T-helper 17 cell (primary cell): Measurements from ENCODE around the gene TBC1D22A. TPM values are rescaled to one million over a fixed set of nuclear protein-coding genes. Genes with fewer than 3 reads are reported as not detected.

Source experiments
- ATAC-seq: fragments of 150-1000 bp; cut with Tn5 transposase; 2 replicates; pipeline ENCODE4 v1.10.0; 2021; ENCODE audit warnings: mild to moderate bottlenecking, moderate library complexity
- DNase-seq, 3 donors: peaks; one replicate each; pipeline versions ENCODE4 v3.0.0 to v3.0.0-alpha.2; 2020 to 2021
- H3K9me3 ChIP-seq: one replicate; pipeline ENCODE4 v1.7.0; 2013; ENCODE audit warnings: low read length, mild to moderate bottlenecking; ENCODE audit not compliant: control insufficient read depth, poor library complexity, severe bottlenecking
- H3K27ac Mint-ChIP-seq: one replicate; pipeline ENCODE4 v1.8.0; 2022; ENCODE audit warnings: mild to moderate bottlenecking, moderate library complexity, mixed read lengths
- H3K27me3 Mint-ChIP-seq: one replicate; pipeline ENCODE4 v1.8.0; 2022; ENCODE audit warnings: mixed read lengths
- H3K36me3 Mint-ChIP-seq: one replicate; pipeline ENCODE4 v1.8.0; 2022; ENCODE audit warnings: low read depth, mixed read lengths
- H3K4me1 Mint-ChIP-seq: one replicate; pipeline ENCODE4 v1.8.0; 2022; ENCODE audit warnings: mild to moderate bottlenecking, mixed read lengths
- H3K4me3 Mint-ChIP-seq: one replicate; pipeline ENCODE4 v1.8.0; 2022; ENCODE audit warnings: mild to moderate bottlenecking, moderate library complexity, mixed read lengths
- total RNA-seq, 4 donors: library from RNA in 2 of 4; stranded (reverse) in 2 of 4; gene quantifications; one replicate each; pipeline ENCODE4 v1.2.3 and lab custom pipeline; 2022 to 2026

The TBC1D22A gene
- total RNA-seq, 2 donors from 2014 or later, result 42.1 to 43.8 TPM

- no peaks in the 10 kb centered on the region for H3K27me3 Mint-ChIP-seq
- H3K4me1 Mint-ChIP-seq, result peaks cover 20% of the 10 kb centered on the region
- H3K4me3 Mint-ChIP-seq, result peak overlapping the region; percentile 12
- no peaks in the 10 kb centered on the region for H3K9me3 ChIP-seq
- peaks cover 16% of the 10 kb centered on the region for H3K36me3 Mint-ChIP-seq
- peak overlapping the region; percentile 19 for H3K27ac Mint-ChIP-seq
- no peak for DNase-seq
- no peak for ATAC-seq
Measured at GRCh38 chr22:46891382-46891951, 129.0 kb downstream of the TBC1D22A start.

DNA sequence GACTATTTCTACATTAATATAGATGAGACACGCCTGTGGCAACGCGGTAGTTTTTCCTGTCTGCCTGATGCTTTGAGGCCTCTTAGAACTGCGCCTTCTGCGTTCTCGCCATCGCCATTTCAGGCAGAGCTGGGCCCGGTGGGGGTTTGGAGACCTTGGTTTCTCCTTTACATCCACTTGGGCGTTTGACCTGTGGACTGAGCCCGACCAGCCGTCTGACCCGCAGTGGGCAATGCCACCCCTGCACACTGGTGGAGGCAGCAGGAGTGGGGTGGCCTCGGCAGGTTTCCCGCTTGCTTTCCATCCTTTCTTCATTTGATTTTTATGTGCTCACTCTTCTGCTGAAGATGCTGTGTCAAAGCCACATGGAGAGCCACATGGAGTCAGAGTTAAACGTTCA lies 130.4 kb downstream of the TBC1D22A start:
- Mint-ChIP-seq H3K4me3 (no peak overlapping the region), H3K27me3 (no peaks in the 10 kb centered on the region), H3K4me1 (peaks cover 25% of the 10 kb centered on the region), H3K27ac (no peak overlapping the region), H3K36me3 (peaks cover 14% of the 10 kb centered on the region)
- no peaks in the 10 kb centered on the region for H3K9me3 ChIP-seq
- no peak for DNase-seq
- no peak for ATAC-seq

DNA sequence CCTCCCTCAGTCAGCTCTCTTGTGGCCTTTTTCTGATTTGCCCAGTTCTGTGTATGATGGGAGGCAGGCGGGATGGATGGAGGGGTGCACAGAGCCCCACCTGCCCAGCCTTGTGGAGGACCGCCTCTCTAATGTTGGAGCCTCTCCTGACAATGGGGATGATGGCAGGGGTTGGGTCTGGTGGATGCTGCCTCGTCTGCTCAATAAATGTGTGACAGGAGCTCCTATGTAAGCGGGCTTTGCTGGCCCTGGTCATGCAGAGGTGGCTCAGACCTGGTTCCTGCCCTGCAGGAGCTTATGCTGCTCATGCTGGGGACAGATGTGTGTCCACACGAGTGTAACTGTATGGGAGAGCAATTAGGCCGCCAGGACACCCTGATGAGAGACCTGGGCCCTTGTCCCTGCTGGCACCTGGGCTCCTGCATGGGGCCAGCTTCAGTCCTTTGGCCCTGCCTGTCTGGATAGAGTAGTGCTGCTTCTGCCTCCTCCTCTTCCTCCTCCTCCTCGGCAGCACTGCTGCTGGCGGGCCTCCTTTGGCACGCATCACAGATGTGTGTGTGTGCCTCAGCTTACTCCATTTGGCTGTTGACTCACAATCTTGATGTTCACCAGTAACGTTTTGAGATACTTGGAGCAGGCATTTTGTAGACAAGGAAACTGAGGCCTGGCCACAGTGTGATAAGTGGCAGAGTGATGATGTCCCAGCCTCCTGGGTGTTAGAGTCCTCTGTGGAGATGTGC lies 131.0 kb downstream of the TBC1D22A start:
- Mint-ChIP-seq H3K36me3 (peaks cover 14% of the 10 kb centered on the region), H3K4me1 (peaks cover 25% of the 10 kb centered on the region), H3K27ac (no peak overlapping the region), H3K4me3 (no peak overlapping the region), H3K27me3 (no peaks in the 10 kb centered on the region)
- H3K9me3 ChIP-seq, result no peaks in the 10 kb centered on the region
- DNase-seq (no peak), ATAC-seq (no peak)

DNA sequence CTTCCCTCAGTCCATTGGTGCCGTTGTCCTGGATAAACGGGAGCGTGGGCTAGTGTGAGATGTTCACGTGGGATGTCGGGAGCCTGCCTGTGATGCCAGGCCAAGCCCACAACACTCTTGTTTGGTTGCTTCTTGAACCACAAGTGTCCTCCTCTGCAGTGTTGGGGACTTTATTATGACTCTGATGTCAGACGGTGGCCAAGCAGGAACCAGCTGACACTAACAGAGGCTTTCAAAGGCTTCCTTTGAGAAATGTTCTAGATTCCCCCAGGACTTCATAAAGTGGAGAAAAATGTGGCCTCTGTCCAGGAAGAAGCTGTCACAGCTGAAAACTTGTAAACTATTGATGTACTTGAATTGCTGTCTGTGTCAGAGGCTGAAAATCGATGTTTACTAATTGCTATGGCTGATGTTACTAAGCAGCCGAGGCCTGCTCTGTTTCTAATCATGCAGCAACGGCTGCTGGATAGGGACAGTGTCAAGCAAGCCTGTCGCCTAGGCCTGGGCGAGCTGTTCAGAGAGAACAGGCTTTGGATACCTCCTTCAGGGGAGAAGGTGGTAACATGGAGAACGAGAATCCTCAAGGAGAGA lies 131.7 kb downstream of the TBC1D22A start:
- Mint-ChIP-seq H3K4me3 (no peak overlapping the region), H3K4me1 (peaks cover 27% of the 10 kb centered on the region), H3K27ac (no peak overlapping the region), H3K27me3 (no peaks in the 10 kb centered on the region), H3K36me3 (peaks cover 16% of the 10 kb centered on the region)
- H3K9me3 ChIP-seq, result no peaks in the 10 kb centered on the region
- DNase-seq (no peak), ATAC-seq (no peak)

DNA sequence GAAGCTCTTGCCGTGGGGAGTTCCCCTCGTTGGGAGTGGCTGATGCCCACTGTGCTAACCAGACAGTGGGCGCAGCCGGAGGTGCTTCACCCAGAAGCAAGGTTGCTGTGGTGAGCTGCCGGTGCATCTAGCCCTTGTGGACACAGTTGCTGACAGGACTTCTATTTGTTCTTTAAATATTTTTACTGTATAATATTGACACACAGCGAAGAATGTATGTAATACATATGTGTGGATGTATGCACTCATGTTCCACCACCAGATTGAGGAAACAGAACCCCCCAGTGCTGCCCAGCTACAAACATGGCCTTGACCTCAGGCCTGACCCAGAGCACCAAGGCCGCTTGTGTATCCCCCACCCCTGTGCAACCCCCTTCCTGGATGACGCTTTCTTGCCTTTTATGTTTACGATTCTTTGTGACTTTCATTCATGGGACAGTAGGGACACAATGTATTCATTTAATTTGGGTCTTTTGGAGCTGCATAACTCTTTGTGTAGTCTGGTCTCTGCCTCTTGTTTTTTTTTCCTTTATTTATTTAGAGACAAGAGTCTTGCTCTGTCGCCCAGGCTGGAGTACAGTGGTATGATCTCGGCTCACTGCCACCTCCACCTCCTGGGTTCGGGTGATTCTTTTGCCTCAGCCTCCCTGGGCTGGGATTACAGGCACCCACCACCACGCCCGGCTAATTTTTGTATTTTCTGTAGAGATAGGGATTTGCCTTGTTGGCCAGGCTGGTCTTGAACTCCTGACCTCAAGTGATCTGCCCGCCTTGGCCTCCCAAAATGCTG lies 132.6 kb downstream of the TBC1D22A start:
- H3K9me3 ChIP-seq, result no peaks in the 10 kb centered on the region
- peak overlapping the region; percentile 59 for H3K27ac Mint-ChIP-seq
- H3K4me3 Mint-ChIP-seq, result no peak overlapping the region
- peaks cover 27% of the 10 kb centered on the region for H3K4me1 Mint-ChIP-seq
- no peak for DNase-seq
- ATAC-seq, result no peak
- H3K36me3 Mint-ChIP-seq, result peaks cover 16% of the 10 kb centered on the region
- H3K27me3 Mint-ChIP-seq, result no peaks in the 10 kb centered on the region

DNA sequence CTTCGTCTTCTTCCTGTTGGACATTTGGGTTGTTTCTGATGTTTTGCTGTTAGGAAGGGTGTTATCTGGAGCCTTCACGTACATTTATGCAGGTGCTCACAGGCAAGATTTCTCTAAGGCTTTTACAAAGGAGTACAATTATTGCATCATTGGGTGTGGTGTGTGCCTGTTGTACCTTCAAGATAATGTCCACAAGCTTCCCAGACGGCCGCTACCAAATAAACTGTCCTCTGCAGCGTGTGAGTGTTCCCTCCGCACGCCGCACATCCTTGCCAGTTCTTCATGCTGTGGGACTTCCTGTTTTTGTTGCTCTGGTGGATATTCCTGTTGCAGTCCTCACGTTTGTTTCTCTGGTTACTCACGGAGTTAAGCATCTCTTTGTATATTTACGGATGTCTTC lies 133.3 kb downstream of the TBC1D22A start:
- ATAC-seq (no peak), DNase-seq (no peak)
- no peaks in the 10 kb centered on the region for H3K27me3 Mint-ChIP-seq
- no peak overlapping the region for H3K4me3 Mint-ChIP-seq
- no peak overlapping the region for H3K27ac Mint-ChIP-seq
- no peaks in the 10 kb centered on the region for H3K9me3 ChIP-seq
- H3K36me3 Mint-ChIP-seq, result peaks cover 16% of the 10 kb centered on the region
- peaks cover 31% of the 10 kb centered on the region for H3K4me1 Mint-ChIP-seq

DNA sequence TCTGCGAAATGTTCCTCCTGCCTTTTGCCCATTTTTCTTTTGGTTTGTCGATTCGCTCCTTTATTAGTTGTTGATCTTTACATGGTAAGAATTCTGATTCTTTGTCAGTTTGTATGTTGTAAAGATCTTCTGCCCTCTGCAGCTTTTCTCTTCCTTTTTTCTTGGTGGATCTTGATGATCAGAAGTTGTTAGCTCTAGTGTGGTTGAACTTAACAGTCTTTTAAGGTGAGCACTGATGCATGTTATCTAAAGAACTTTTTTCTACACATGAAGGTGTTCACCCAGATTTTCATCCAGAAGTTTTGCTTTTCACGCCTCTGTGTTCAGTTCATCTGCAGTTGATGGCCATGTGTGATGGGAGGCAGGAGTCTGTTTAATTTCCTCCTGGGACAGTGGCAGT lies 133.7 kb downstream of the TBC1D22A start:
- Mint-ChIP-seq H3K27ac (peak overlapping the region; percentile 54), H3K4me3 (no peak overlapping the region), H3K27me3 (no peaks in the 10 kb centered on the region), H3K36me3 (peaks cover 16% of the 10 kb centered on the region), H3K4me1 (peaks cover 31% of the 10 kb centered on the region)
- no peak for DNase-seq
- no peaks in the 10 kb centered on the region for H3K9me3 ChIP-seq
- no peak for ATAC-seq

- DNase-seq (no peak), ATAC-seq (no peak)
- Mint-ChIP-seq H3K27me3 (no peaks in the 10 kb centered on the region), H3K36me3 (peaks cover 16% of the 10 kb centered on the region), H3K4me1 (peaks cover 35% of the 10 kb centered on the region), H3K4me3 (no peak overlapping the region), H3K27ac (peak overlapping the region; percentile 54)
- no peaks in the 10 kb centered on the region for H3K9me3 ChIP-seq
Measured at GRCh38 chr22:46896568-46897245, 134.3 kb downstream of the TBC1D22A start.

GRCh38 chr22:46897246-46897623 lies 134.8 kb downstream of the TBC1D22A start:
- no peak for ATAC-seq
- H3K36me3 Mint-ChIP-seq, result peaks cover 16% of the 10 kb centered on the region

GRCh38 chr22:46900549-46900948 lies 138.1 kb downstream of the TBC1D22A start:
- Mint-ChIP-seq H3K4me1 (peaks cover 30% of the 10 kb centered on the region), H3K27me3 (no peaks in the 10 kb centered on the region), H3K4me3 (no peak overlapping the region), H3K27ac (peak overlapping the region; percentile 67), H3K36me3 (peaks cover 11% of the 10 kb centered on the region)
- no peaks in the 10 kb centered on the region for H3K9me3 ChIP-seq
- ATAC-seq (no peak), DNase-seq (no peak)

More at GRCh38 chr22:46897246-46897623, 134.8 kb downstream of the TBC1D22A start:
- Mint-ChIP-seq H3K4me1 (peaks cover 35% of the 10 kb centered on the region), H3K27ac (no peak overlapping the region), H3K27me3 (no peaks in the 10 kb centered on the region), H3K4me3 (no peak overlapping the region)
- DNase-seq, result no peak
- H3K9me3 ChIP-seq, result no peaks in the 10 kb centered on the region

DNA sequence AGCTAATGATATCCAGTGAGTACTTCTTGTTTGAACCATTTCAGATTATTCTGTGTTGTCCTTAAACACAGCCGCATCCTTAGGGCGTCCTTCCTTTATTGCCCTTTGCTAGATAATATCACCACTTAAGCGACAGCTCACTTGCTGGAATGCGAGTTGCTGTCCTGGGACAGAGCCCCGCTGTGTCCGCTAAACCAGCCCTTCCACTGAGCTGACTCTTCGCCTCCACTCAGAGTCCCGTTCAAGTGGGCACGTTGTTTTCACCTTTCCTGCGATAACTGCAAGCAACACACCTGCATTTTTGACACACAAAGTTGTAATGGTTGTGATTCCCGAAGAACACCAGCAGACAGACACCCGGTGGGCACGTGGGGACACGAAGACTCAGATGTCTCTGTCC lies 140.0 kb downstream of the TBC1D22A start:
- ATAC-seq (no peak), DNase-seq (no peak)
- no peaks in the 10 kb centered on the region for H3K9me3 ChIP-seq
- Mint-ChIP-seq H3K27me3 (no peaks in the 10 kb centered on the region), H3K27ac (peak overlapping the region; percentile 49), H3K36me3 (peaks cover 6% of the 10 kb centered on the region), H3K4me3 (no peak overlapping the region), H3K4me1 (peaks cover 23% of the 10 kb centered on the region)

GRCh38 chr22:46902998-46903916 lies 140.8 kb downstream of the TBC1D22A start:
- no peak overlapping the region for H3K4me3 Mint-ChIP-seq
- H3K27me3 Mint-ChIP-seq, result no peaks in the 10 kb centered on the region
- no peak for ATAC-seq
- DNase-seq, result no peak
- H3K4me1 Mint-ChIP-seq, result peaks cover 26% of the 10 kb centered on the region
- H3K36me3 Mint-ChIP-seq, result peaks cover 6% of the 10 kb centered on the region
- H3K27ac Mint-ChIP-seq, result peak overlapping the region; percentile 49
- no peaks in the 10 kb centered on the region for H3K9me3 ChIP-seq
